ENCODE data around the gene KIF26B.
"Not testable (repeated sequence)": the region's sequence is repeated elsewhere in the genome, so short reads cannot be mapped to it uniquely, and the experiment has no call there.

KIF26B gene

GRCh38 chr1:245330951-245331350 is 176.2 kb downstream of the KIF26B start:
- DNase-seq = no peak

- no peak for DNase-seq
Observed at GRCh38 chr1:245332085-245332484, 177.3 kb downstream of the KIF26B start.

- peak; percentile 12 for DNase-seq
Observed at GRCh38 chr1:245332513-245332912, 177.7 kb downstream of the KIF26B start.

- DNase-seq = no peak
Observed at GRCh38 chr1:245334235-245334634, 179.4 kb downstream of the KIF26B start.

- no peak for DNase-seq
Observed at GRCh38 chr1:245334827-245335490, 180.2 kb downstream of the KIF26B start.

GRCh38 chr1:245335684-245336083 is 180.9 kb downstream of the KIF26B start:
- DNase-seq = not testable (repeated sequence)

- DNase-seq = no peak
Observed at GRCh38 chr1:245336149-245336983, 181.6 kb downstream of the KIF26B start.

- not testable (repeated sequence) for DNase-seq
Observed at GRCh38 chr1:245336984-245337355, 182.2 kb downstream of the KIF26B start.

- DNase-seq = no peak
Observed at GRCh38 chr1:245337829-245338484, 183.2 kb downstream of the KIF26B start.

- DNase-seq = no peak
Observed at GRCh38 chr1:245338485-245338877, 183.7 kb downstream of the KIF26B start.

GRCh38 chr1:245341743-245342142 is 187.0 kb downstream of the KIF26B start:
- DNase-seq = no peak

GRCh38 chr1:245345191-245345884 is 190.6 kb downstream of the KIF26B start:
- DNase-seq = no peak

- DNase-seq = no peak
Observed at GRCh38 chr1:245348626-245349025, 193.8 kb downstream of the KIF26B start.

- no peak for DNase-seq
Observed at GRCh38 chr1:245353411-245353810, 198.6 kb downstream of the KIF26B start.

- no peak for DNase-seq
Observed at GRCh38 chr1:245353915-245354775, 199.4 kb downstream of the KIF26B start.

- not testable (repeated sequence) for DNase-seq
Observed at GRCh38 chr1:245355851-245356630, 201.3 kb downstream of the KIF26B start.

- DNase-seq = no peak
Observed at GRCh38 chr1:245356891-245357585, 202.3 kb downstream of the KIF26B start.

GRCh38 chr1:245359101-245359680 is 204.4 kb downstream of the KIF26B start:
- not testable (repeated sequence) for DNase-seq

GRCh38 chr1:245361065-245361464 is 206.3 kb downstream of the KIF26B start:
- DNase-seq = no peak

- DNase-seq = no peak
Observed at GRCh38 chr1:245361951-245362350, 207.2 kb downstream of the KIF26B start.
